Measurements from ENCODE around the gene UPK3A.
A peak's percentile ranks its signal among the peaks of the same experiment; 100 is the strongest.
"Not testable (repeated sequence)": the region's sequence is repeated elsewhere in the genome, so short reads cannot be mapped to it uniquely, and the experiment has no call there.

The UPK3A gene

DNA sequence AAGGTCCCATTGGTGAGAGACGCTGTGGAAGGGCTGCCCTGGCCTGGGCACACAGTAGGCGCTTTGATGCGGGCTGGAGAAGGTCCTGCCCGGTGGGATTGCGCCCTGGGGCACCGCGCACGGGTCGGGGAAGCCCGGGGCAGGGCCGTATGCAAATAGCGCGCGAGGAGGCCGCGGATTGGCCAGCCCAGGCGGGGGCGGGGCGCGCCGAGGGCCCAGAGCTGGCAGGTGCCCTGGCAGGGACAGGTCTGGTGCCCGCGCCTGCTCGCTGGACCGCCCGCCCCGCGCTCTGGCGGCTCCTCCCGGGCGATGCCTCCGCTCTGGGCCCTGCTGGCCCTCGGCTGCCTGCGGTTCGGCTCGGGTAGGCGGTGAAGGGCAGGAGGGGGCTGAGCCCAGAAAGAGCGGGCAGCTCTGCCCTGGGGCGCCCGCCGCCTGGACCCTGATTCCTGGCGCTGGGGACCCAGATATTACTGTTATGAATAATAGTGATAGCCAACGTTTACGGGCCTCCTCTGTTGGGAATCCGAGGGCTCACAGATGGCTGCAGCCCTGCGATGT lies at the start of gene UPK3A:
UPK3A (plus strand) TSS at position 245 of the 558 bp plus-strand sequence; CDS start at position 310, 65 bp downstream.
- DNase-seq, result peak; percentile 8

DNA sequence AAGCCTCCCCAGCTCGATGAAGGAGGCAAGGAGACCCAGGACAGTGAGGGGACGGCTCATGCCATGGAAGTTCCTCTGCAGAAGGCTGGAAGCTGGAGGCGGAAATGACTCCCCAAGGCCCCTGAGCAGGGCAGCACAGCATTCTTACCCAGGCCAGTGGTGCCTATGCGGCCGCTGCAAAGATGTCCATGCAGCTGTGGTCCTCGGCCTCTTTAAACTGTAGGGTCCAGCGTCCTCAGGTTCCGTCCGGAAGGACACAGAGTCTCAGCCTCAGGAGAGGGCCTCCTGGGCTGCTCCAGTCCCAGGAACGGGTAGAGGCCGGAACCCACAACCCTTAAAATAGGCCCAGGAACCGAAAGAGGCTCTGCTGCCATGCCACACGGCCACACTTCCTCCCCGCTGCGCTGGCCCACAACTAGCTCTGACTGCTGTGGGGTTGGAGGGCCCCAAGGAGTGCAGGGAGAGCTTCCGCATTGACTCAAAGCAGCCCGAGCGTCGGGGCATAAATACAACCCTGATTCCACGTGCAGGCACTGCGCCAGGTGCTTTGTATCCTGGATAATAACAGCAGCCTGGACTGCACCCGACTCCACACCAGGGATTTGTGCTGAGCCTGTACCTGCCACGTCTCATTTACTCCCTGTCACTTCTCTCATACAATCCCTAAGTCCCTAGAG lies 49.5 kb upstream of the UPK3A start:
- no peak for DNase-seq

DNA sequence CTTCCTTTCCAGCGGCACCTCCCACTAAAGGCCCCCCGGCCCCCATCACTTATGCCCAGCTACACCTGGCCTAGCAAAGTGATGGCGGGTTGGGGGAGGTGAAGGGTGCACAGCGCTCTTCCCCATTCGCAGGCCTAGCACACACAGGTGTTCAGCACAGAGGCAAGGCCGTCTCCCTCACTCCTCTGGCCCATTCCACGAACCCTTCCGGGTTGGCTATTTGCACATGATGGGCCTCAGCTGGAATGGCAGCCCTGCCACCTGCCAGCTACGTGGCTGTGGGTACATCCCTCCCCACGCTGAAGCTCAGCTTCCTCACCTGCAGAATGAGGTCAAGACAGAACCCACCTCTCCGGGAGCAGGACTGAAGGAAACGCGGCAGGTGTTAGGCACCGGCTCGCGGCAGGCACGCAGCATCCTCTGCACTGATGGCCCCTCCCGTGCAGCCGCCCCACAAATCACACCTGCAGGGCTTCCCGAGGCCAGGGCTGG lies 48.9 kb upstream of the UPK3A start:
- DNase-seq, result no peak

DNA sequence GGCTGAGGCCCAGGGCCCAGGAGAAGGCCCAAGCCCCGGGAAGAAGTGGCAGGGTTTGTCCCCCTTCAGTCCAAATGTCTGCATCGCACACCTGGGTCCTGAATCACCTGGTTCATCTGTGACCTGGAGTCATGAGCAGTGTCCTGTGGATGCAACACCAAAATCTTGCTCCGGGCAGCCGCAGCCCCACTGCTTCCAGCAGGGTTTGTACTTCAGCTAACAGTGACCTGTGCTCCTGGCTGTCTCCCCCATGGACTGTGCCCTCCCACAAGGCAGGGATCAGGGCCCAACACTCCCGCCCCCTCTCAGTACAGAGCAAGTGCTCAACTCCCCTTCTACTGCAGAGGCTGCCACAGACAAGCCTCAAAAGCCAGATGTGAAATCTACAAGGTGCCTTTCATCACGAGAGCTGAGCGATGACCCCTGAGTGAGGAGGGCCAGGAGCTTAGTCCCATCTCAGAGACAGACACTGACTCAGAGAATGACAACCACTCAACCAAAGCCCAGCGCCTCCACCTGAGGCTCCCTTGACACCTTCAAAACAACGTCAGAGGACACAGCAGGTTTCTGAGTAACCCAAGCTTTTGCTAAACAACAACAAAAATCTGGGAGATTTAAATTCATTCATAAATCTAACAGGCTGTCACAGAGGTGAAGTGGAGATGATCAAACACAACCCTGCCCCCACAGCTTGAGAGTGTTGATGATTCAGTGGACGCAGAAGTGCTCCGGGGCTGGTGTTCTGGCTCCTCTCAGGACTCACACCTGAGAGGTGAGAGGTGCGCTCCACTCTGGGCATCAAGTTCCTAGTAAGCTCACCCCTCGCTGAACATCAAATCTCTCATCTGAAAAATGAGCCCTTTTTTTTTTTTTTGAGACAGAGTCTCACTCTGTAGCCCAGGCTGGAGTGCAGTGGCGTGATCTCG lies 47.4 kb upstream of the UPK3A start:
- DNase-seq, result no peak

DNA sequence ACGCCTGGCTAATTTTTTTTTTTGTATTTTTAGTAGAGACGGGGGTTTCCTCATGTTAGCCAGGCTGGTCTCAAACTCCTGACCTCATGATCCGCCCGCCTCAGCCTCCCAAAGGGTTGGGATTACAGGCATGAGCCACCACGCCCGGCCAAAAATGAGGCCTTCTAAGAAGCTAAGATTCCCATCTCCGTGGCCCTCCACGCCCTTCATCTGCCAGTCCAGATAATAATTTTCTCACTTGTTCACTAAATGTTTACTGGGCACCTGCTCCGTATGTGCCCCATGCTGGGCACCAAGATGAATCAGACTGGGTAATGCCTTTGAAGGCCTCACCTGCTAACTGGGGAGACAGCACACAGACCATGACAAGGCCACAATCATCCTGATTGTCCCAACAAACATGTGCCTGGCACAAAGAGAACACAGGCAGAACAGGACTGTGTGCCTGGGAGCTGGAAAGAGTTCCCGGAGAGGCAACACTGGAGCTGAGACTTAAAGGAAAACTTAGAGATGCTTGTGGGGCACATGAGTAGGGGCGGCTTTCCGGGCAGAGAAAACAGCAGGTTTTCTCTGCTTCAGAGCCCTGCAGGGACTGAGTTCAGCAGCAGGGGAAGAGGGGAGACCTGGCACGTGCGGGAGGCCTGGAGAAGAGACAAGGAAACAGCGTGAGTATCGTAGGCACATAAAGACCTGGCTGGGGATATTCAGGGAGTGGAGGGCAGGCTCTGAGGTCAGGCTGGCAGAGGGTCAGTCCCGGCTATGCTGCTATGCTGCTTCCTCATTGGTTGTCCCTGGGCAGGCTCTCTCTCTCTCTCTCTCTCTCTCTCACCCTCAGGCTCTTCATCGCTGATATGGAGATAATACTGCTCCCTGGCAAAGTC lies 46.4 kb upstream of the UPK3A start:
- DNase-seq, result no peak

DNA sequence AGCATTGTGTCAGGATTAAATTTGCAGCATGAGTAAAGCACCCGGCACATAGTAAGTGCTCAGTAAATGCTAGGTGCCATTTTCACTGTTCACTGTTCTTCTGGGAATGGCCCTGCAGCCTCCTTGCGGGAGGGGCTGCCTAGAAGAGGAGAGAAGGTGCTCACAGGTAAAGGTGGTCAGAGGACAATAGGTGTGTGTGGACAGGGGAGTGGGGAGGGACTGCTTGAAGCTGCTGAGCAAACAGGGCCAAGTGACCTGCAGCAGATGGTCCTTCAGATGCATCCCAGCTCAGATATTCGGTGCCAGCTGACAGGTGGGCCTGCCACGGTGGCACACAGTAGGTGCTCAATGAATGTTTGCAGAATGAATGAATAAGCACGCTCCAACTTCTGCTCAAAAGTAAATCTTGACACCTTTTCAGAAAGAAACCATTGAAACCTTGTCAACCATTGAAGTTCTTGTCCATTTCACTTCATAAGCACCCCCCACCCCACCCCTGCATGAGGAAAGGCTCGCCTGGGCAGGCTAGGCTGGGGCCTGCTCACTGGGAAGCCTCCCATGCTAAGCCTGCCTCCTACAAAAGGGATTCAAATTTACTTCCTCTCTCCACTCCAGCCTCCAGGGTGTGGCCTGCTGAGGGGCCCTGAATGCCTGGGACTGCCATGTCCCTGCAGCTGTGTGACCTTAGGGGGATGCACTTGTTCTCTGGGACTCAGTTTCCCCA lies 45.6 kb upstream of the UPK3A start:
- no peak for DNase-seq

DNA sequence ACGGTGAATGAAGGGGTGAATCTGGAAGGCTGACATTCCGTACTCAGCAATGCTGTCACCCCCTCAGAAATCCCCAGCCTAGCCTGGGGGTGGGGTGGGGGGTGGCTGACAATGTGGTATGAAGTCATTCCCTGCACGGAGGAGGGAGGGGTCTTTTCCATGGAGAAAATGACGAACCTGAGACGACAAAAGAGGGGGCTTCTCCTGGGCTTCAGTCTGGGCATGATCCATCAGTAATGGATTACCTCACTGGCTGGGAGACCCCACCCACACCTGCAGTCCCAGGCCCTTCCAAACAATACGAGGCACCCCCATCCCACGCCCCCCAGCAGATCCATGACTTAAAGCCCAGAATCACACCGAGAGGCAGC lies 45.1 kb upstream of the UPK3A start:
- no peak for DNase-seq

DNA sequence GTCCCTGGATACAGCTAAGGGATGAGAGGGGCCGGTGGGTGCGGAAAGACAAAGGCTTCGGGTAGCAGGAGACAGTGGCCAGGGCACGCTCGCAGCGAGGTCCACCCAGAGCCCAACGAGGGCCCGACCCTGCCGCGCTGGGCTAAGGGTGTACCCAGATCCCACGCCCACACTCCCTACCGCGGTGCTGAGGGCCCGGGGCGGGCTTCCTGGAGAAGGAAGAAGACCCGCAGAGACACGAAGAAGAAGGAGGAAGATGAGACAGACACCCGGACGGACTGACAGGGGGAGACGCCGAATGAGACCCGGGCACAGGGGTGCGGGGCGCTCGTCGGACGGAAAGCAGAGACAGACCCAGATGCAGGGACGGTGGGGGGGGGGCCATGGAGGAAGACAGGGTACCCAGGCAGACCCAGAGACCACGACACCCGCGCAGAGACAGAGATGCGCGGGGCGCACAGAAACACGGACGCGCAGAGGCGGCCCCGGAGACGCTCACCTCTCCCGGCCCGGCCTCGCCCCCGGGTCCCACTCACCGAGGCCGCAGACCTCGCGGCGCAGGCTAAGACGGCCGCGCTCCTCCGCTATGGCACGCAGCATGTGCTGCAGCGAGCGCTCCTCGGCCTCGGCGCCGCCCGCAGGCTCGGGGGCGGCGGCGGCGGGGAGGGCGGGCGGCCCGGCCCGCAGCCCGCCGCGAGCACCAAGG lies 44.5 kb upstream of the UPK3A start:
- DNase-seq, result no peak

DNA sequence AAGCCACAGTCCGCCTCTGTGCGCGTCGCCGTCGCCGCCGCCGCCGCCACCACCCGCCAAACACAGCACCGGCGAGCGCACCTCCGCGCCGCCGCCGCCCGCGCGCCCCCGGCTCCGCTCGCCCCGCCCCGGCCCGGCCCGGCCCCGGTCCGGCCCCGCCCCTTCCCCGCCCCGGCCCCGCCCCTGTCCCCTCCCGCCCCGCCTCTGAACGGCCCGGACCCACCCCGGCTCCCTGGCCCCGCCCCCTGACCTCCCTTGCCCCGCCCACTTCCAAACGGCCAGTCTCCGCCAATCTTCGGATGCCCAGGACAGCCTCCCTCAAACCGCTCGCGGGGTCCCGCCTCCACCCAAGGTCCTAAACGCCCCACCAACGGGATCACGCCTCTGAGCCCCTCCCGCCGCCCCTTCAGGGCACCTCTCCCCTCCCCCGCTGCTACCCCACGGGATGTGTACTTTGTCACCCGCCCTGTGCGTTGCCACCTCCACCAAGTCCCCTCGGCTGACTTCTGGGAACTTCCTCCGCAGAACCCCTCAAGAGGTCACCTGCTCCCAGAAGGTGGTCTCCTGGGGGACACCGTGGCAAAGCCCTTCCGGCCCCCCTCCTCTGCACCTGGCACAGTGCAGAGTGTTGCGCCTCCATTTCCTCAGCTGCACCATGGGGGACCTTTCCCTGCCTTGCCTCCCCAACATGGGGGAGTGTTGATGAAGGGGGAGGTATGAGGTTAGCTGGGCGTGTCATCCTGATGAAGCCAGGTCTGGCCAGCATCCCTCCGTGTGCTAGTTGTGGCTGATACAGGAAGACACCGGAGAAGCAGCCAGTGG lies 43.7 kb upstream of the UPK3A start, which contains the start of gene KIAA0930:
KIAA0930 (minus strand) TSS at position 85 of the 822 bp plus-strand sequence. CDS start 191 bp downstream, outside the sequence.
- no peak for DNase-seq

DNA sequence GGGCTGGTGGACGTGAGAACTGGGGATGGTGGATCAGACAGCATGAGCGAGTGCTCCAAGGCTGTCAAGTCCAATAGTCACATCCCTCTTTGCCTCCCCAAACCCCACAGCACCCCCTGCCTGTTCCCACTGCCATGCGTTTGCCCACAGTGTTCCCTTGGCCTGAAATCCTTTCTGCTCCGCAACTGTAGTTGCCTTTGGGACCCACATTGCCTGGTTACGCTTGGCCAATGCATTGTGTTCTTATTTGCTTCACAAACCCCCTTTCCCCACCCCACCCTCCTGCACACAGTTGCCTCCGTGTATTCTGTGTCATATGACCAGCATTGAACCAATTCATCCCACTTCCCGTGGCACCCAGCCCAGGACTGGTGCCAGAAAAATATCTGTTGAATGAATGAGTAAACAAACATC lies 42.0 kb upstream of the UPK3A start:
- DNase-seq, result peak; percentile 39

DNA sequence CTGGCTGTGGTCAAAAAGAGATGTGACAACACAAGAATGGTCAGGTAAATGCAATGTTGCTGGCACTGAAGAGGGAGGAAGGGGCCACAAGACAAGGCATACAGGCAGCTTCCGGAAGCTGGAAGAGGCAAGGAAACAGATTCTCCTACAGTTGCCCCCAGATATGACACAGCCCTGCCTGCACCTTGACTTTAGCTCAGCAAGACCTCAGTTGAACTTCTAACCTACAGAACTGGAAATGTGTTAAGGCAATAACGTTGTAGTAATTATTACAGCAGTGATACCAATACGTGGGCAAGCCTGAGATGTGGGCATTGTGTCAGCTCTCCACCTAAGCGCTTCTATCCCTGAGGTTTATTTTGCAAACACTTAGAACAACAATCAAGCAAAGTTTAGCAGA lies 39.8 kb upstream of the UPK3A start:
- DNase-seq, result no peak

DNA sequence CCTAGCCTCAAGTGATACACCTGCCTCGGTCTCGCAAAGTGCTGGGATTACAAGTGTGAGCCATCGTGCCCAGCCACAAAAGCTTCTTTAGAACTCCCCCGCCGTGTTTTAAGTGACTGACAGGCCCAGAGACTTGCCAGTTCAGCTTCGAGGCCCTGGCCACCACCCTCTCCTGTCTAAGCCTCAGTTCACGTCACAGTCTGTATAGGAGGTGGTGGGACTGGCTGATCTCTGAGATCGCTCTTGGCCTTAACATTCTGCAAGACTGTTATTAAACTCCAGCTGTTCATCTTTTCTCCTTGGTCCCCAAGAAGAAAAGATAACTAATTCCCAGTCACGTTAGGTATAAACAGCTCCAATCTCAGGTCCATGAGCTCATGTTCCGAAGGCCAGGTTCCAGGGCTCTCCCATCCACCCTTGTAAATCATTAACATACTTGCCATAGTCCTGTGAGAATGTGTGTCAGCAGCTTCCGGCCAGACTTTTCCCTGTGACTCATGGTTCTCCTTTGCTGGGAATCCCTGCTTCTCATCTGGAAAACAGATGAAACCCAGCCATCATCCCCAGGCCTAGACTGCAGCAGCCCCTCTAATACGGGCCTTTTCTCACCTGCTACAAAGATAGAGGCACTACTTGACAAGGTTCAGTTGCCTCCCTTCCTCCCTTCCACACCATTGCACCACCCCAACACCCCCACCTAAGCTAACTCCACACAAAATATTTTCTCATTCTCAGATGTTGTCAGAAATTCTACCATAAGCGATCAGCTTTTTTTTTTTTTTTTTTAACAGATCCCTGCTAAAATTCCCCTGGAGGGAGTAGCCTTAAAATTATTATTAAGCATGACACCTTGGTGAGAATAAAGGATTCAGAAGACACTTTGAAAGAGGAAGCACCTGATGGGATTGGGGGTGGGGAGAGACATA lies 38.4 kb upstream of the UPK3A start:
- DNase-seq, result no peak

DNA sequence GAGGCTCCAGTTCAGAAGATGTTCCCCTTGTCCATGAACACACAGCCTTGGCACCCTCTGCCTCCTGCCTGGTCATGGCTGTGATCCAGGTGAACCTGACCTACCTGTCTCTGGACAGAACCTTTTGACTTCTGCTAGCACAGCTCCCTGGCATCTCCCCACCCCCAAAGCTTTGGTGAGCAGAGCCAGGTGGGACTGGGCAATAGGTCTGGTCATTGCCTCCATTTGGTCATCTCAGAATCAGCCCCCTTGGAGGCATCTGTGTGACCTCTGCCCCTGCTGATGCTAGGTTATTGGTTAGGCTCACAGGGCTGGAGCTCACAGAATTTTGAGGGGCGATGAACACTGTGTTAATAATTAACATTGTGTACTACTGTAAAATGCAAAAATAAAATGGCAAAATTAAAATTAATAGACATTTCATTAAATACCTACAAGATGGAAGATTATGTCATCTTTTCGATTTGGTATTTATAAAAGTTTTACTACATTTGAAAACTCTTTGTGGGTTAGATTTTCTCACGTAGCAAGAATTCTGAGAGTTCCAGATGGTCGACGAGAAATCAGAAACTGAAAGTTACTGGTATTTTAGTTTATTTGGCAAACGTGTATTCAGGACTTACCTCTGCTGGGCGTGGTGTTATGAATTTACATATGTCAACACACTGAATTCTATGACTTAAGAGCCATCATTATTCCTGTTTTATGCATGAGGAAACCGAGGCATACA lies 35.8 kb upstream of the UPK3A start:
- no peak for DNase-seq

DNA sequence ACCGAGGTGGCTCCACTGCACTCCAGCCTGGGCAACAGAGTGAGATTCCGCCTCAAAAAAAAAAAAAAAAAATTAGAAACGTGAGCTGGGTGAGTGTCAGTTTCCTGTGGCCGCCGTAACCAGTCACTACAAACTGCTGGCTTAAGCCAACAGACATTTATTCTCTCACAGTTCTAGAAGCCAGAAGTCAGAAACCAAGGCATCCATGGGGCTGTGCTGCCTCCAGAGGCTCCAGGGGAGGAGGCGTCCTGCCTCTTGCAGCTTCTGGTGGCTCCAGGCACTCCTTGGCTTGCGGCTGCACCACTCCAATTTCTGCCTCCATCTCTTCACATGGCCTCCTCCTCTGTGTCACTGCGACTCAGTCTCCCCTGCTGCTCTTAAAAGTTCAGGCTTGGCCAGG lies 32.9 kb upstream of the UPK3A start:
- no peak for DNase-seq

DNA sequence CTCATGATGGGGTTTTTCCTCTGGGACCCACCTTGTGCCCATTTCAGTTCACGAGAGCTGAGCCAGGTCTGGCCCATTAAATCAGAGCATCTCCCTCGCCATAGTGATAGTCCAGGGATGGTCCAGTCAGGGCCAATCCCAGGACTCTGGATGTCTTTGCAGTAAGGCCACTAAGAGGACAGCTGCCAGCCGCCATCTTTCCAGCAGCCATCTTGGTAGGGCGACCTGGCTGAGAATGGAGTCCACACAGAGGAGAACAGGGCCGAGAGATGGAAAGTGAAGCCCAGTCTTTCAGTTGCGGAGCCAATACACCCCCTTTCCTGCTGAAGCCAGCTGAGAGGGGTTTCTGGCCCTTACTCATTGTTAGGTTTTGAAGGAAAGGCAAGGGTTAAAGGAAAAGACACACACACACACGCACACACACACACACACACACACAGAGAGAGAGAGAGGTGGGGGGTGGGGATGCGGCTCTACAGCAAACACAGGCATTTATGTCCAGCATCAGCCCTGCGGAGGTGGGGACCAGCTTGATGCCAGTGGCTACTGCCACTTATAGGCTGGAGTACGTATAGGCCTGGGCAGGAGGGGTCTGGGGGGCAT lies 31.6 kb upstream of the UPK3A start:
- no peak for DNase-seq

DNA sequence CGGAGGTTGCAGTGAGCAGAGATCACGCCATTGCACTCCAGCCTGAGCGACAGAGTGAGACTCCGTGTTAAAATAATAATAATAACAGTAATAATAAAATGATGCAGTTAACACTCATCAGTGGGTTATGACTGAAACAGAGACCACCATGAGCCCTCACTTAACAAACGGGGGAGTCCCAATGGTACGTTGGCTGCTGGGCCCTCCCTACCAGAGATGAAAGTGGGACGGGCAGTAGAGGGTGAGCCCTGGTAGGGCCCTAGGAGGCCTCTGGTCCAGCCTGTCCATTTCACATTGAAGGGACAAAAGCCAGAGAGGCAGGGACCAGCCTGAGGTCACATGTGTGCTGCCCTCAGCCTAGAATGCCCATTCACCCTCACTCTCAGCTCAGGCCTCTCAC lies 30.4 kb upstream of the UPK3A start:
- DNase-seq, result no peak

DNA sequence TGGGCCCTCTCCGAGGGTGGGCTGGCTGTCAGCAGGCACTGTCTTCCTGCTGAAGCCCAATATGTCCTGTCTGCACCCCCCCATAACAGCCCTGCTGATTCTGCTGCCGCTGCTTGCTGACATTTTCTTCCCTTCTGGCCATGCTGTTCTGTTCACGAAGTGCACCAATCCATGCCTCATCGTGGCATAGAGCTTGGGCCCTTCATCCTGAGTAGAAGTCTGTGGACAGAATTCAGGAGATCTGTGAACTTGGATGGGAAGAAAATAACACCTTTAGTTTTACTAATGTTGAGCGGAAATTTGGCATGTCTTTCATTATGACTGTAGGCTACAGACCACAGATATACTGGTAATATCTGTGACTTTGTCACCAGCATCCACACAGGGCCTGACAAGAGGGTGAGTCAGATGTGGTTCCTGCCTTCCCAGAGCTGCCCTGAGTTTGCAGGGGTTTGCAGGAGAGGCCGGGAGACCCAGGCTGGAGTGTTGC lies 29.9 kb upstream of the UPK3A start:
- DNase-seq, result no peak

DNA sequence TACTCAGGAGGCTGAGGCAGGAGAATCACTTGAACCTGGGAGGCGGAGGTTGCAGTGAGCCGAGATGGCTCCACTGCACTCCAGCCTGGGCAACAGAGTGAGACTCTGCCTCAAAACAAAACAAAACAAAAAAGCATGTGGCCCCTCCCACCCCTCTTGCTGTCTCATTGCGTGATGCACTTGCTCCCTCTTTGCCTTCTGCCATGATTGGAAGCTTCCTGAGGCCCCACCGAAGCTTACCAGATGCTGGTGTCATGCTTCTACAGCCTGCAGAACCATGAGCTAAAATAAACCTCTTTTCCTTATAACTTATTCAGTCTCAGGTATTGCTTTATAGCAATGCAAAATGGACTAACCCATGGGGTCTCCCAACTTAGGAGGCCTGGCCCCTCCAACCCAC lies 26.8 kb upstream of the UPK3A start:
- DNase-seq, result not testable (repeated sequence)

Data from NCI-H1092 treated with DMSO at 0.1 percent for 48 hours (cell line).